ENCODE results near the gene KASH5. TPM values are rescaled to one million over a fixed set of nuclear protein-coding genes. Genes with fewer than 3 reads are reported as not detected.
A peak's percentile ranks its signal among the peaks of the same experiment; 100 is the strongest.
"Not testable (repeated sequence)": the region's sequence is repeated elsewhere in the genome, so short reads cannot be mapped to it uniquely, and the experiment has no call there.

KASH5 gene
- total and polyA plus RNA-seq, 12 donors, result not detected

DNA sequence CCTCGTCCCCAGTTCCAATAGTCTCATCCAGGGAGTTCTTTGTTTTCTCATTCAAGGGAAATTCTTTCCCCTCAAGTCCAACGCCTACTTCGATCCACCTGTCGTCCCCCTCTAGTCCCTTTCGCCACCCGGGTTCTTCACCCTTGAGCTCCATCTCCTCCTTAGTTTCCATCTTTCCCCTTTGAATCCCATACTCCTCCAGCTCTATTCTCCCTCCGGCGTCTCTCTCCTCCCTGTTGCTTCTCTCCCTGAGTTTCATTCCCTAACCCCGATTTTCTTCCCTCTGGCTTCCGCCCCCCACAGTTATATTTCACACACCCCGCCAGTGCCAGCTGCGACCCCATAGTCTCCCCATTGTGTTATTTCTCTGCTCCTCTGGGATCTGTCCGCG, 53.9 kb downstream of the KASH5 start:
- peaks cover 8 to 54% (median 49%) of the 10 kb centered on the region in 7 donors for H3K27me3 ChIP-seq
- DNase-seq (no peak), ATAC-seq (no peak)
- intact Hi-C loops (cut with DNase I), result loop anchor here in 8 of 10 donors (2.0 to 10.0 kb wide), 6 partner anchors 49 to 217 kb away; partner anchors contain the start of genes DKKL1 (in 1 of the 8) and TEAD2 (in 1 of the 8)
- H3K4me3 ChIP-seq, result peak overlapping the region in 9 of 10 donors; percentile 60 to 93 (median 71)
- peaks cover 0 to 11% (median 0%) of the 10 kb centered on the region in 9 donors for H3K36me3 ChIP-seq
- 18 to 21% methylated on average over 14 of the region's 14 CpGs for WGBS, 2 donors
- H3K27ac ChIP-seq, result peak overlapping the region in 8 of 10 donors; percentile 15 to 92 (median 46)
- TF ChIP-seq, protein P1, sequence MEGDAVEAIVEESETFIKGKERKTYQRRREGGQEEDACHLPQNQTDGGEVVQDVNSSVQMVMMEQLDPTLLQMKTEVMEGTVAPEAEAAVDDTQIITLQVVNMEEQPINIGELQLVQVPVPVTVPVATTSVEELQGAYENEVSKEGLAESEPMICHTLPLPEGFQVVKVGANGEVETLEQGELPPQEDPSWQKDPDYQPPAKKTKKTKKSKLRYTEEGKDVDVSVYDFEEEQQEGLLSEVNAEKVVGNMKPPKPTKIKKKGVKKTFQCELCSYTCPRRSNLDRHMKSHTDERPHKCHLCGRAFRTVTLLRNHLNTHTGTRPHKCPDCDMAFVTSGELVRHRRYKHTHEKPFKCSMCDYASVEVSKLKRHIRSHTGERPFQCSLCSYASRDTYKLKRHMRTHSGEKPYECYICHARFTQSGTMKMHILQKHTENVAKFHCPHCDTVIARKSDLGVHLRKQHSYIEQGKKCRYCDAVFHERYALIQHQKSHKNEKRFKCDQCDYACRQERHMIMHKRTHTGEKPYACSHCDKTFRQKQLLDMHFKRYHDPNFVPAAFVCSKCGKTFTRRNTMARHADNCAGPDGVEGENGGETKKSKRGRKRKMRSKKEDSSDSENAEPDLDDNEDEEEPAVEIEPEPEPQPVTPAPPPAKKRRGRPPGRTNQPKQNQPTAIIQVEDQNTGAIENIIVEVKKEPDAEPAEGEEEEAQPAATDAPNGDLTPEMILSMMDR (IDR thresholded peaks at IDR 0.05), result no peak
- no peaks in the 10 kb centered on the region for H3K9me3 ChIP-seq
- H3K4me1 ChIP-seq, result peaks cover 0 to 21% (median 6%) of the 10 kb centered on the region in 9 donors

DNA sequence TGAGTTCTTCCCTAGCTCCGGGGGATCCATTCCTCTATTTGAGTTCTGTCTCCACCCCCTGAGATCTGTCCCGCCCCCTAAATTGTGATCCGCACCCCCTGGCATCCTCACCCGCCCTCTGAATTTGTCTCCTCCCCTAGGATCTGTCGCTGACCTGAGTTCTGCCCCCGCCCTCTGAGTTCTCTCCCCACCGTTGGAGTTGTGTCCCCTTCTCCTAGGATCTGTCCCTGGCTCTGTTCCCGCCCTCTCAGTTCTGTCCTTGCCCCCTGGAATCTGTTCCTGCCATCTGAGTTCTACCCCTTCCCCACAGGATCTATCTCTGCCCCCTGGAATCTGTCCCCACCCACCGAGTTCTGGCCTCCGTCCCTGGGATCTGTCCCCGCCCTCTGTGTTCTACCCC, 54.3 kb downstream of the KASH5 start:
- H3K27me3 ChIP-seq, result peaks cover 8 to 50% (median 45%) of the 10 kb centered on the region in 7 donors
- peak overlapping the region in 9 of 10 donors; percentile 60 to 93 (median 71) for H3K4me3 ChIP-seq

DNA sequence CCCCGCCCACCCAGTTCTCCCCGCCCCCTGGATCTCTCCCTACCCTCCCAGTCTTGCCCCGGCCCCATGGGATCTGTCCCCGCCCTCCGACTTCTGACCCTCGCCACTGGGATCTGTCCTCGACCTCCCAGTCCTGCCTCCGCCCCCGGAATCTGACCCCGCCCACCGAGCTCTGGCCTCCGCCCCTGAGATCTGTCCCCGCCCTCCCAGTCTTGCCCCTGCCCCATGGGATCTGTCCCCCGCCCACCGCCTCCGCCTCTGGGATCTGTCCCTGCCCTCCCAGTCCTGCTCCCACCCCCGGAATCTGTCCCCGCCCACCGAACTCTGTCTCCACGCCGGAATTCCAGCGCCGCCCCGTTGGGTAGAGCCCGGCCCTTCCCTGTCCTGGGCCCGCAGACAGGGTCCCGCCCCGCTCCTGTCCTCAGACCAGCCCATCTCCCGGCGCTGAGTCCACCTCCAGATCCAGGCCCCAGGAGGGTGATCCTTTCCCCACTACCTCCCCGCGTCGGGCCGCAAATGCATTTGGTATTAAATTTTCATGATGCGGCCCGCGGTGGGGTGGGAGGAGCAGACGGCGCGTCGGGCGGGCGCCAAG, 54.8 kb downstream of the KASH5 start:
- Histone ChIP-seq H3K27ac (peak overlapping the region; percentile 55 to 92 (median 86)), H3K4me1 (peaks cover 0 to 22% (median 6%) of the 10 kb centered on the region in 9 donors), H3K4me3 (peak overlapping the region; percentile 60 to 93 (median 69)), H3K27me3 (peaks cover 8 to 47% (median 43%) of the 10 kb centered on the region in 7 donors), H3K36me3 (peaks cover 0 to 20% (median 0%) of the 10 kb centered on the region in 9 donors), H3K9me3 (no peaks in the 10 kb centered on the region)
- DNase-seq, result peak; percentile 96 to 98
- TF ChIP-seq, protein P1 (IDR thresholded peaks at IDR 0.05), result no peak
- ATAC-seq, result peak; percentile 79 to 87 (median 84)
- WGBS, 2 donors, result 1% methylated on average over 41 to 43 of the region's 43 CpGs
- intact Hi-C loops (cut with DNase I), result loop anchor here (1.0 to 10.0 kb wide), 7 partner anchors 50 to 218 kb away; partner anchors contain the start of genes DKKL1 (in 1 of the 10) and TEAD2 (in 1 of the 10)

More for the DNA sequence above, 54.3 kb downstream of the KASH5 start:
- Histone ChIP-seq H3K9me3 (no peaks in the 10 kb centered on the region), H3K27ac (peak overlapping the region in 9 of 10 donors; percentile 15 to 92 (median 41)), H3K36me3 (peaks cover 0 to 15% (median 0%) of the 10 kb centered on the region in 9 donors), H3K4me1 (peaks cover 0 to 21% (median 6%) of the 10 kb centered on the region in 9 donors)
- ATAC-seq (peak in 3 of 8 donors; percentile 0 to 2 (median 1)), DNase-seq (peak; percentile 44 to 52)
- 8 to 9% methylated on average over 11 of the region's 11 CpGs for WGBS, 2 donors
- intact Hi-C loops (cut with DNase I), result loop anchor here in 8 of 10 donors (2.0 to 10.0 kb wide), 6 partner anchors 50 to 218 kb away; partner anchors contain the start of genes DKKL1 (in 1 of the 8) and TEAD2 (in 1 of the 8)
- TF ChIP-seq, protein P1 (IDR thresholded peaks at IDR 0.05), result no peak

DNA sequence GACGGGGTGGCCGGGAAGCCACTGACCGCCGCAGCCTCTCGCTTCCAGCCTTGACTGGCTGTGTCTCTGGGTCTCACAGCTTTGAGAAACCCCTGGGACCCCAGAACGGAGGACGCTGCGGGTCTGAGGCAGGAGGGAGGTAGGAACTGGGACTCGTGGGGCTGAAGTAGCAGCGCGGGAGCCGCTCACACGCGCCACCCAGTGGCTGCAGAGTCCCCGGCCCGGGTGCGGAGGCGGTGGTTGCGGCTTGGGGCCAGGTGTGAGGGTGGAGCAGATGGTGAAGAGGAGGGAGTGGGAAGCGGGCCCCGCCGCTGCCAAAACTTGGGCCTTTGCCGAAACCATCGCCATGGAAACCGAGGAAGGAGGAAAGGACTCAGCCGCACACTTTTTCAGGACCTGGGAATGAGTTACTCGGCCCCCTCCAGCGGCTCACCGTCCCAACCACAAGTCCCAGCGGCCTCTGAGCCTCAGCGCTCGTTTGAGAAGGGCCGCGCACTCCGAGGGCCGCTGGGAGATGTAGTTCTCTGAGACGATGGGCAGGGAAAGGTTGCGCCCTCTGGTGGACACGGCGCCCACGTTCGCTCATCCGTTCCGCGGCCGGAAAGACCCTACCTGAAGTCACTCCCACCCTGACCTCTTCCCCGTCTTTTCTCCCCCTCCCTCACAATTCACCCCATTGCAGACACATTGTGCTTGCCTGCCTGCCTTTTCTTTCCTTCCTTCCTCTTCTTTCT, 55.5 kb downstream of the KASH5 start:
- DNase-seq, result peak; percentile 94 to 96
- peaks cover 0 to 23% (median 6%) of the 10 kb centered on the region in 9 donors for H3K4me1 ChIP-seq
- peak overlapping the region; percentile 55 to 92 (median 86) for H3K27ac ChIP-seq
- intact Hi-C loops (cut with DNase I), result loop anchor here (1.0 to 10.0 kb wide), 7 partner anchors 51 to 219 kb away; partner anchors contain the start of genes DKKL1 (in 1 of the 10) and TEAD2 (in 1 of the 10)
- H3K36me3 ChIP-seq, result peaks cover 0 to 27% (median 0%) of the 10 kb centered on the region in 9 donors
- H3K27me3 ChIP-seq, result peaks cover 8 to 40% (median 36%) of the 10 kb centered on the region in 7 donors
- TF ChIP-seq, protein P1 (IDR thresholded peaks at IDR 0.05), result peak; percentile 65 to 89 (median 80)
- no peaks in the 10 kb centered on the region for H3K9me3 ChIP-seq
- ATAC-seq, result peak; percentile 86 to 95 (median 93)
- peak overlapping the region; percentile 60 to 93 (median 69) for H3K4me3 ChIP-seq
- 0 to 1% methylated on average over 44 to 47 of the region's 47 CpGs for WGBS, 2 donors

DNA sequence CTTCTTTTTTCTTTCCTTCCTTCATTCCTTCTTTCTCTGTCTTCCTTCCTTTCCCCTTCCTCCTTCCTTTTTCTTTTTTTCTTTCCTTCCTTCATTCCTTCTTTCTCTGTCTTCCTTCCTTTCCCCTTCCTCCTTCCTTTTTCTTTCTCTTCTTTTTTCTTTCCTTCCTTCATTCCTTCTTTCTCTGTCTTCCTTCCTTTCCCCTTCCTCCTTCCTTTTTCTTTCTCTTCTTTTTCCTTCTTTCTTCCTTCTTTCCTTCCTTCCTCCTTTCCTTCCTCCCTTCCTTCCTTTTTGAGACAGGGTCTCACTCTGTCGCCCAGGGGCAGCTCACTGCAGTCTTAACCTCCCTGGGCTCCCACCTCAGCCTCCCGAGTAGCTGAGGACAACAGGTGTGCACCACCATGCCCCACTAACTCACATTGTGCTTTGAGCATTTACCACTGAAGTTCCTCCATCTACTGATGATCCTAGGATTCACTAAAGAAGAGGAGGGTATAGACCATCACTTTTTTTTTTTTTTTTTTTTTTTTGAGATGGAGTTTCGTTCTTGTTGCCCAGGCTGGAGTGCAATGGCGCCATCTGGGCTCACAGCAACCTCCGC, 56.2 kb downstream of the KASH5 start:
- H3K4me1 ChIP-seq, result peaks cover 0 to 23% (median 6%) of the 10 kb centered on the region in 9 donors
- intact Hi-C loops (cut with DNase I), result loop anchor here in 4 of 10 donors (5.0 to 10.0 kb wide), 3 partner anchors 52 to 219 kb away; no protein-coding TSS in a partner anchor
- H3K9me3 ChIP-seq, ATAC-seq, H3K4me3 ChIP-seq, DNase-seq: not testable (repeated sequence)
- peak overlapping the region in 3 of 10 donors; percentile 61 to 92 (median 86) for H3K27ac ChIP-seq
- peaks cover 0 to 34% (median 0%) of the 10 kb centered on the region in 9 donors for H3K36me3 ChIP-seq
- WGBS, 2 donors, result 67 to 72% methylated on average over 5 of the region's 5 CpGs
- H3K27me3 ChIP-seq, result peaks cover 8 to 34% (median 29%) of the 10 kb centered on the region in 7 donors

All from heart right ventricle (tissue), 16 donors.